SU-DHL-6 (cell line): ENCODE results near the gene MYLK2.

Source experiments
- H2AFZ ChIP-seq: fragments of 200-600 bp; sonication (generic); 2 replicates; pipeline ENCODE4 v1.6.1; 2014; ENCODE audit warnings: low read depth, mild to moderate bottlenecking, moderate library complexity, mixed read lengths, antibody characterized with exemption, low read length; ENCODE audit not compliant: severe bottlenecking
- H3F3A ChIP-seq: fragments of 200-600 bp; shearing (Covaris generic); 2 replicates; pipeline ENCODE4 v1.6.0; 2016; ENCODE audit warnings: antibody characterized with exemption, mild to moderate bottlenecking; ENCODE audit not compliant: insufficient read depth
- H3K27ac ChIP-seq: fragments of 200-600 bp; sonication (generic); 2 replicates; pipeline ENCODE4 v1.5.1; 2016; ENCODE audit warnings: low read depth, mild to moderate bottlenecking, low read length, moderate library complexity, mixed read lengths
- H3K27me3 ChIP-seq: fragments of 200-600 bp; sonication (generic), shearing (Covaris generic); 2 replicates; pipeline ENCODE4 v1.6.0; 2014; ENCODE audit warnings: mild to moderate bottlenecking, low read length
- H3K36me3 ChIP-seq: fragments of 200-600 bp; sonication (generic); 2 replicates; pipeline ENCODE4 v1.6.1; 2014; ENCODE audit warnings: mild to moderate bottlenecking, low read length, mixed read lengths
- H3K4me2 ChIP-seq: fragments of 300-600, 200-600 bp; shearing (Covaris generic), sonication (generic); 2 replicates; pipeline ENCODE4 v1.6.0; 2014; ENCODE audit warnings: low read length, low read depth, mild to moderate bottlenecking; ENCODE audit not compliant: poor library complexity, severe bottlenecking
- H3K4me3 ChIP-seq: fragments of 200-600 bp; sonication (generic); 2 replicates; pipeline ENCODE4 v1.5.1; 2014; ENCODE audit warnings: antibody characterized with exemption, low read length, mild to moderate bottlenecking, mixed read lengths; ENCODE audit not compliant: insufficient read depth, poor library complexity, severe bottlenecking
- H3K79me2 ChIP-seq: fragments of 200-600 bp; sonication (generic); 2 replicates; pipeline ENCODE4 v1.6.1; 2014; ENCODE audit warnings: mild to moderate bottlenecking, low read length, moderate library complexity; ENCODE audit not compliant: insufficient read depth
- H3K9ac ChIP-seq: fragments of 200-600 bp; sonication (generic); 2 replicates; pipeline ENCODE4 v1.7.0; 2014; ENCODE audit warnings: mild to moderate bottlenecking, low read length
- H3K9me2 ChIP-seq: fragments of 200-600 bp; sonication (generic); replicated peaks from 2 replicates; pipeline ENCODE4 v1.6.1; 2014; ENCODE audit warnings: low read length; ENCODE audit not compliant: insufficient read depth
- H3K9me3 ChIP-seq: fragments of 200-600 bp; sonication (generic); 2 replicates; pipeline ENCODE4 v1.6.1; 2014; ENCODE audit warnings: low read length, mixed read lengths; ENCODE audit not compliant: insufficient read depth
- H4K20me1 ChIP-seq: fragments of 200-600 bp; sonication (generic); 2 replicates; pipeline ENCODE4 v1.6.1; 2014; ENCODE audit warnings: low read depth, mild to moderate bottlenecking, antibody characterized with exemption, low read length, moderate library complexity, mixed read lengths
- EZH2phosphoT487 ChIP-seq: fragments of 200-600 bp; sonication (generic), shearing (Covaris generic); conservative IDR thresholded peaks from 2 replicates; pipeline ENCODE4 v1.6.1; 2018; ENCODE audit warnings: mild to moderate bottlenecking, antibody characterized with exemption, low read length, moderate library complexity, mixed read lengths
- TF ChIP-seq, protein P1 (sequence below): fragments of 200-600 bp; sonication (generic); IDR thresholded peaks from one replicate; pipeline ENCODE4 v1.5.1; 2017; ENCODE audit warnings: antibody characterized with exemption, mild to moderate bottlenecking, low read length, moderate library complexity; ENCODE audit not compliant: insufficient read depth, poor library complexity, severe bottlenecking

The MYLK2 gene

DNA sequence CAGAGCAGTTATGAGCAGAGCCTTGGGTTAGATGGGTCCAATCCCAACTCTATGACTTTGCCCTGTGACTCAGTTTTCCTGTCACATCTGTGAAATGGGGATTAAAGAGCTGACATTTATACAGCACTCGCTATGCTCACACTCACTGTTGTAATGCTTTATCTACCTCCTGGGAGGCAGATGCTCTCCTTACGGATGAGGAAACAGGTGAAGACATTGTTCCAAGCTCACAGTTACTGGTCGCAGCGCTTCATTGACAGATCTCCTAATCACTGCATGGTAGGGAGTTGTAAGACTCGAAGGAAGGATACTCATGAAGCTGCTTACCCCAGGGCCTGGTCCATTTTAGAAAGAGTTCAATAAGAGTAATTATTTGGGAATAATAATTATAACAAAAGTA is 2.9 kb upstream of the MYLK2 start:
- H3K27ac ChIP-seq, result no peak overlapping the region
- TF ChIP-seq, protein P1, sequence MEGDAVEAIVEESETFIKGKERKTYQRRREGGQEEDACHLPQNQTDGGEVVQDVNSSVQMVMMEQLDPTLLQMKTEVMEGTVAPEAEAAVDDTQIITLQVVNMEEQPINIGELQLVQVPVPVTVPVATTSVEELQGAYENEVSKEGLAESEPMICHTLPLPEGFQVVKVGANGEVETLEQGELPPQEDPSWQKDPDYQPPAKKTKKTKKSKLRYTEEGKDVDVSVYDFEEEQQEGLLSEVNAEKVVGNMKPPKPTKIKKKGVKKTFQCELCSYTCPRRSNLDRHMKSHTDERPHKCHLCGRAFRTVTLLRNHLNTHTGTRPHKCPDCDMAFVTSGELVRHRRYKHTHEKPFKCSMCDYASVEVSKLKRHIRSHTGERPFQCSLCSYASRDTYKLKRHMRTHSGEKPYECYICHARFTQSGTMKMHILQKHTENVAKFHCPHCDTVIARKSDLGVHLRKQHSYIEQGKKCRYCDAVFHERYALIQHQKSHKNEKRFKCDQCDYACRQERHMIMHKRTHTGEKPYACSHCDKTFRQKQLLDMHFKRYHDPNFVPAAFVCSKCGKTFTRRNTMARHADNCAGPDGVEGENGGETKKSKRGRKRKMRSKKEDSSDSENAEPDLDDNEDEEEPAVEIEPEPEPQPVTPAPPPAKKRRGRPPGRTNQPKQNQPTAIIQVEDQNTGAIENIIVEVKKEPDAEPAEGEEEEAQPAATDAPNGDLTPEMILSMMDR, result no peak
- TF ChIP-seq EZH2phosphoT487, result no peak

DNA sequence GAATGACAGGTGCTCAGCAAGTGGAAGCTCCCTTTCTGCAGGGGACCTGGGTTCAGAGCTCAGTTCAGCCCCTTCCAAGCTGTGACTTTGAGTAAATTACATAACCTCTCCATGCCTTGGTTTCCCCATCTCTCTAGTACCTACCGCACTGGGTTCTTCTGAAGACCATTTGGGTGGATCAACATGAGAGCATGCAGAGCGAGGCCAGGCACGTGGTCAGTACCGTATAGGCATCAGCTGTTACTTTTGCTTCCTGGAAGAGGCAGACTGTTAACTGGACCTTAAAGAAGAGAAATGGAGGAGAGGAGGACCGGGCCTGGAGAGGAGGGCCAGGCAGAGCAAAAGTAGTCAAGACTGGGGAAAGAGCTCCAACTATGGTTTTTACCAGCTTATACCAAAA is 1.7 kb upstream of the MYLK2 start:
- no peaks in the 10 kb centered on the region for H4K20me1 ChIP-seq
- no peaks in the 10 kb centered on the region for H3K36me3 ChIP-seq
- TF ChIP-seq EZH2phosphoT487, result no peak
- TF ChIP-seq, protein P1, result no peak
- no peaks in the 10 kb centered on the region for H3F3A ChIP-seq
- H3K9ac ChIP-seq, result no peak overlapping the region
- no peaks in the 10 kb centered on the region for H3K9me3 ChIP-seq
- H3K27me3 ChIP-seq, result no peaks in the 10 kb centered on the region
- no peaks in the 10 kb centered on the region for H3K9me2 ChIP-seq
- H3K79me2 ChIP-seq, result no peaks in the 10 kb centered on the region
- no peak overlapping the region for H3K4me2 ChIP-seq
- H2AFZ ChIP-seq, result no peak overlapping the region
- H3K27ac ChIP-seq, result no peak overlapping the region
- H3K4me3 ChIP-seq, result no peak overlapping the region

More for the DNA sequence above, 2.9 kb upstream of the MYLK2 start:
- Histone ChIP-seq H3K4me3 (no peak overlapping the region), H2AFZ (no peak overlapping the region), H3K27me3 (no peaks in the 10 kb centered on the region), H3F3A (no peaks in the 10 kb centered on the region), H3K36me3 (no peaks in the 10 kb centered on the region), H3K4me2 (no peak overlapping the region), H3K9me2 (no peaks in the 10 kb centered on the region), H3K79me2 (no peaks in the 10 kb centered on the region), H3K9ac (no peak overlapping the region), H3K9me3 (no peaks in the 10 kb centered on the region), H4K20me1 (no peaks in the 10 kb centered on the region)

DNA sequence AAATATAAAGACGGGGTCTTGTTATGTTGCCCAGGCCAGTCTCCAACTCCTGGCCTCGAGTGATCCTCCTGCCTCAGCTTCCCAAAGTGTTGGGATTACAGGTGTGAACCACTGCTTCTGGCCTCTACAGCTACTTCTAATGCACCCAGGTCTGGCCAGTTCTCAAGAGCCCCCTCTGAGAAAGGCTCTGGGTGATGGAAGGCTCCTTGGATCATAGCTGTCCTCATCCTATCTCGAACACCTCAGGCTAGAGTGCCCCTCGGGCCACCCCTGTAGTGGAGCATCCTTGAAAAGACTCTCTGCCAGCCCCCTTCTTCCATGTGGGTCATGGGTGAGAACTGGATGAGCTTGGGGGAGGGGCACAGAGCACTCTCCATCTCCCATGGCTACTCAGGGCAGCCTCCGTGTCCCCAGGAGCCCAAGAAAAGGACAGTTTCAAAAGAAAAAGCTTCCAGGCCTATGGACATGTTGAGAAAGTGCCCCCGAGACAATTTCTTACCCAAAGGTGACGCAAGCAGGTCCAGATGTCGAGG is 714 bp upstream of the MYLK2 start:
- Histone ChIP-seq H3K27ac (no peak overlapping the region), H3K4me2 (no peak overlapping the region), H3K9ac (no peak overlapping the region), H3K27me3 (no peaks in the 10 kb centered on the region), H2AFZ (no peak overlapping the region), H3K9me3 (no peaks in the 10 kb centered on the region), H4K20me1 (no peaks in the 10 kb centered on the region), H3K4me3 (no peak overlapping the region), H3K36me3 (no peaks in the 10 kb centered on the region), H3K9me2 (no peaks in the 10 kb centered on the region), H3F3A (no peaks in the 10 kb centered on the region), H3K79me2 (no peaks in the 10 kb centered on the region)
- TF ChIP-seq, protein P1, result no peak
- TF ChIP-seq EZH2phosphoT487, result no peak
